ENCODE data around the gene ZNF213.
A peak's percentile ranks its signal among the peaks of the same experiment; 100 is the strongest.

The ZNF213 gene, protein sequence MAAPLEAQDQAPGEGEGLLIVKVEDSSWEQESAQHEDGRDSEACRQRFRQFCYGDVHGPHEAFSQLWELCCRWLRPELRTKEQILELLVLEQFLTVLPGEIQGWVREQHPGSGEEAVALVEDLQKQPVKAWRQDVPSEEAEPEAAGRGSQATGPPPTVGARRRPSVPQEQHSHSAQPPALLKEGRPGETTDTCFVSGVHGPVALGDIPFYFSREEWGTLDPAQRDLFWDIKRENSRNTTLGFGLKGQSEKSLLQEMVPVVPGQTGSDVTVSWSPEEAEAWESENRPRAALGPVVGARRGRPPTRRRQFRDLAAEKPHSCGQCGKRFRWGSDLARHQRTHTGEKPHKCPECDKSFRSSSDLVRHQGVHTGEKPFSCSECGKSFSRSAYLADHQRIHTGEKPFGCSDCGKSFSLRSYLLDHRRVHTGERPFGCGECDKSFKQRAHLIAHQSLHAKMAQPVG

GRCh38 chr16:3134338-3135125, at the start of gene ZNF213:
Gene ZNF213, plus strand, starts transcription at chr16:3135029. Its CDS starts 2,252 bp downstream, at chr16:3137281.
- peak; percentile 97 for DNase-seq (ENCODE audit: low spot score)

GRCh38 chr16:3085868-3086595, 48.8 kb upstream of the ZNF213 start:
- DNase-seq (ENCODE audit: low spot score): no peak

DNA sequence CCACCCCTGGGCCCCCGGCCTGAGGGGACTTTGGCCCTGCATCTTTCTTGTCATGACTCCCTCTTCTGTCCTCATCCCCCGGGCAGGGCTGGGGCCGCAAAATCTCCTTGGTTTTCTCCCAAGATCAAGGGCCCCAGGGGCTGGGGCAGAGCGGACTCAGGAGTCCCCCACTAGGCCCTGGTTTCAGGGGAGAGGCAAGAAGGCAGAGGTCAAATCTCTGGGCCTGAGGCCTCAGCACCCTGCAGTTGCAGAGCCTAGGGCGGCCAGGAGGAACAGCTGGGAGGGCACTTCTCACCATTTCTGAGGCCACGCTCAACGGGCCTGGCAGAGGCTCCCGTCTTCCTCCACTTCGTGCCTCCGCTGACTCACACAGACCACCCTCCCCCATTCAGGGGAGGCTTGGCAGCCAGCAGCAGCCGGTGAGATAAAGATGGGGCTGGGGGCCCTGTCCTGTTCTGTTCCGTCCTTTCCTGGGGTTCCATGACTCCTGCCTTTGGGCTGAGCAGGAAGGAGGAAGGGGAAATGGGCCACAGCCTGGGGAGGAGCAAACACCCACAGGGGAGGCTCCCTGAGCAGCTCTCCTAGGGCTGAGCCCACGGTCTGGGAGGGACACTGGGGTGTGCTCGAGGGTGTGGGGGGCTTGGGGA, 48.1 kb upstream of the ZNF213 start:
- DNase-seq (ENCODE audit: low spot score): no peak

DNA sequence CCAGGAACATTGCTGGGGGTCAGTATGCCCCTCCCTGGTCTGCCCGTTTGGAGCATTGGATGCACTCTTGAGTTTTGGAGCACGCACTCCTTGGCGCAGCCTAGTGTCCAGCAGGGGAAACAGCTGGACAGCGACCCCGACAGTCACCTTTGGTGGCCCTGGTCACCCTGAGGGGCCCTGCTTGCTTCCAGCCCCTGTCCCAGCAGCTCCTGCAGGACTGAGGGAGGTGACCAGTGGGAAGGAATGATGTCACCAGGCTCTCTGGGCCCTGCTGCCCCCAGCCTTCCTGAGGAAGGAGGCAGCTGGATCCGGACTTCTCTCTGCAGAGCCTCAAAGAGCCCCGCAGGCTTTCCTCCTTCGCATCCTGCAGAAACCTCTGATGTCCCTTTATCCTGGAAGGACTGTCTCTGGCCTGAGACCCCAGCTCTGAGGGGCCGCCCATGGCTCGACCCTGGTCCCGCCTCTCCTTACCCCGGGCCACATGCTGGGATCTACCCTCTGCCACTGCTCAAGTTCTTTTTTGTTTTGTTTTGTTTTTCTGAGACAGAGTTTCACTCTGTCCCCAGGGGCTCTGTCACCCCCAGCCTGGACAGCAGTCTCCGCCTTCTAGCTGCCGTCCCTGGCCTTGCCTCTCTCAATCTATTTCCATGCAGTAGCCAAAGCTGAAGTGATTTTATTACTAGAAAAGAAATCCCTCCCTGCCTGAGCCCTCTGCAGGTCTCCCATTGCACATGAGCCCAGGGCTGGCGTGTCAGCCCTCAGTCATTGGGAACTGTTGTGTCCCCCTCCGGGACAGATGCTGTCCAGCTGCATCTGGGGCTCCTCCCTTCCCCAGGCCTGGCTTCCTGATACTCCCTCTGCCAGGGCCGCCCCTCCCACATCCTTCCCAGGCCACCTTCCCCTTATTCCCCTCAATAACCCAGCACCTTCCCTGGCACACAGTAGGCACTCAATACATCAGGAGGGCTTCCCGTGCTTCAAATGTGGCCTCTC, 47.3 kb upstream of the ZNF213 start:
- DNase-seq (ENCODE audit: low spot score): no peak

DNA sequence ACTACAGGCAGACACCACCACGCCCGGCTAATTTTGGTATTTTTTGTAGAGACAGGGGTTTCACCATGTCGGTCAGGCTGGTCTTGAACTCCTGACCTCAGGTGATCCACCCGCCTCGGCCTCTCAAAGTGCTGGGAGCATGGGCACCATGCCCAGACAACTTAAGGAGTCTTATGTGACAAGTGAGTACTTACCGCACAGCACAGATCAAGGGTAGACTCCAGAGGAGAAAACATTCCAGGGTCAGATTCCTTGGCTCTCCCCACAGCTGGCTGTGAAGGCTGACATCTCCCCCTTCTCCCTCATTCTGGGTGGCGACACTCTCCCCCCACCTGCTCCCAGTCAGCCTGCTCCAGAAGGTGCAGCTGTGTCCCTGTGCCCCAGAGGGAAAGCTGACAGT, 46.4 kb upstream of the ZNF213 start:
- DNase-seq (ENCODE audit: low spot score): no peak

DNA sequence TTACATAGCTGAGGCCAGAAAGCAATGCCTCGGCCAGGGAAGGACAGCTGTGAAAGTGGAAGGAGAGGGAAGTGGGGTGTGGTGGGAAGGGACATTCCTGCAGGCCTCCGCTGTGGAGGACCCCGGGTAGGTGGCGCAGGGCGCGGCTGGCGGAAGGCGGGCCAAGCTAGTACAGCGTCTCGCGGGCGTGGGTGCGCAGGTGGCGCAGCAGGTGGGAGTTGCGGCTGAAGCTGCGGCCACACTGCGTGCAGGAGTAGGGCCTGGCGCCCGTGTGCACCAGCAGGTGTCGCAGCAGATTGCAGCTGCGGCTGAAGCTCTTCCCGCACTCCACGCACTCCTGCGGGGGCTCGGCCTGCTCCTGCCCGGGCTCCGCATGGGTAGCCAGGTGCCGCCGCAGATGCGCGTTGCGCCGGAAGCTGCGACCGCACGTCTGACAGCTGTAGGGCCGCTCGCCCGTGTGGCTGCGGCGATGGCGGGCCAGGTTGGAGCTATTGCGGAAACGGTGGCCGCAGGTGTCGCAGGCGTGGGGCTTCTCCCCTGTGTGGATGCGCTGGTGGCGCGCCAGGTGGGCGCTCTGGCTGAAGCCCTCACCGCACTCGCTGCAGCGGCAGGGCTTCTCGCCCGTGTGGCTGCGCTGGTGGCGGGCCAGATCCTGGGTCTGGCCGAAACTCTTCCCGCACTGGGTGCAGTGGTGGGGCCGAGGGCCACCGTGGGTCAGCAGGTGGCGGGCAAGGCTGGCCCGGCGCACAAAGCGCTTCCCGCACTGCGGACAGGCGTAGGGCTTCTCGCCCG, 45.7 kb upstream of the ZNF213 start:
- DNase-seq (ENCODE audit: low spot score): no peak

DNA sequence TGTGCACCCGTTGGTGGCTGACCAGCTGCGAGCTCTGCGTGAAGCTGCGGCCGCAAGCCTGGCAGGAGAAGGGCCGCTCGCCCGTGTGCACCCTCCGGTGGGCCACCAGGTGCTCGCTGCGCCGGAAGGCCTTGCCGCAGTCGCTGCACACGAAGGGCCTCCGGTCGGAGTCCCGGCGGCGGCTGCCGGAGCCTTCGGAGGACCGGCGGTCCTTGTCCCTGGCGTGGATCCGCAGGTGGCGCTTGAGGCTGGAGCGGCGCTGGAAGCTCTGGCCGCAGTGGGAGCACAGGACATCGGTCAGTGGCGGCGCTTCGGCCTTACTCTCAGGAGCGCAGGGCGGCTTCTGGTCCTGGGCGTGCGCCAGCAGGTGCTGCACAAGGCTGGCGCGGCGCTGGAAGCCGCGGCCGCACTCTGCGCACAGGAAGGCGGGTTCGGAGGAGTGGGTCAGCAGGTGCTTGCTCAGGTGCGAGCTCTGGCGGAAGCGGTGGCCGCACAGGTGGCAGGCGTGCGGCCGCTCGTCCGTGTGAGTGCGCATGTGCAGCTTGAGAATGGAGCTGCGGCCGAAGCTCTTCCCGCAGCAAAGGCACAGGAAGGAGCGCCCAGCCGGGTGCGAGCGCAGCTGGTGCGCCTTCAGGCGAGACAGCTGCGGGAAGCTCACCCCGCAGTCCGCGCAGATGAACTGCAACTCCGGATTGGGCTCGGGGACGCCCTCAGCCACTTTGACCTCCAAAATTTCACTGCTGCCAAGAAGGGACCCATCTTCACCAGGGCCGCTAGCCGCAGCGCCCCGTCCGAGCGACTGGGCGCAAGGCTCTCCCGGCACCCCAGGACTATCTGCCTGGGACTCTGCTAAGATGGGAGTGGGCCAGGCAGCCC, 44.9 kb upstream of the ZNF213 start:
- no peak for DNase-seq (ENCODE audit: low spot score)

- no peak for DNase-seq (ENCODE audit: low spot score)
Measured at GRCh38 chr16:3091551-3091950, 43.3 kb upstream of the ZNF213 start.

DNA sequence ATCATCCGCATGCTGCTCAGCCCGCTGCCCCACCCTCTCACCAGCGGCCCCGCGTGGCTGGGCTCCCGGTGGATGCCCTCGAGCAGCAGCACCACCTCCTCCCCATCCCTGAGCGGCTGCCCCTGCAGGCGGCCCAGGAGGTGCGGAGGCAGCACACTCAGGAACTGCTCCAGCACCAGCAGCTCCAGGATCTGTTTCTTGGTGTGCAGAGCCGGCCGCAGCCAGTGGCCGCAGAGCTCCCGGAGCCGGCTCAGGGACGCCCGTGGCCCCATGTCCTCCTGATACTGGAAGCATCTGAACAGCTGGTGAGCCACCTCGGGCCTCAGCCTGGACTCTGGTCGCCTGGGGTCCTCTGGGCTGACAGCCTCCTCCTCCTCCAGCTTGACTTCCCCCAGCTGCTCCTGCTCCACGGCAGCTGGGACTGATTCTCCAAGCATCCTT, 42.3 kb upstream of the ZNF213 start:
- DNase-seq (ENCODE audit: low spot score): no peak

GRCh38 chr16:3094289-3095027, 40.4 kb upstream of the ZNF213 start:
- peak; percentile 78 for DNase-seq (ENCODE audit: low spot score)

GRCh38 chr16:3095869-3096268, 39.0 kb upstream of the ZNF213 start:
- DNase-seq (ENCODE audit: low spot score): peak; percentile 78

DNA sequence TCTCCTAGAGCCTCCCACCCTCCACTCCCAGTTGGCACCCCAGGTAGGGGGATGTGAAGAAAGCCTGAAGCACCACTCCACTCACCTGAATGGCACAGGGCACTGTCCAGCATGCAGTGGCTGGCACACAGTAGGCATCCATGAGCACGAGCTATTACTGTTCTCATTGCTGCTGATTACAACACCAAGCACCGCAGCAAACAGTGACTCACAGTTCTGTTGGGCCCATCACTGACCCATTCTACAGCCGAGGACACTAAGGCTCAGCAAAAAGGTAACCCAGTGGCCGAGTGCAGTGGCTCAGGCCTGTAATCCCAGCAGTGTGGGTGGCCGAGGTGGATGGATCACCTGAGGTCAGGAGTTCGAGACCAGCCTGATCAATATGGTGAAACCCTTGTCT, 38.5 kb upstream of the ZNF213 start:
- no peak for DNase-seq (ENCODE audit: low spot score)

DNA sequence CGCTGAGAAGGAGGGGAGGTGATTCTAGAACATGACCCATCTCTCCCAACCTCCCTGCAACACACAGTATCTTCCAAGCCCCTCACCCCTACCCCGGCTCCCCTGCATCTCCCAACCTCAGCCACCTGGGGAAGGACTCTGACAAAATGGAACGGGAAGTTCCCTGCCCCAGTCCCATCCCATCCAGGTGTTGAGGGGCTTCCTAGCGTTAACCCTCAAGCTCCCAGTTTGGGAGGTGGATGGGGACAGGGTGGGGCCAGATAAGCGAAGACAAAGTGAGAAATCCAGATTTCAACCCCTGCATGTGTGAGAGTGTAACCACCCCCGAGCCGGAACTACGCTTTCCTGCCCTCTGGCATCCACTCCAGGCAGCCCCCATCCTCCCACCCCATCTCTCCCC, 37.6 kb upstream of the ZNF213 start:
- no peak for DNase-seq (ENCODE audit: low spot score)

DNA sequence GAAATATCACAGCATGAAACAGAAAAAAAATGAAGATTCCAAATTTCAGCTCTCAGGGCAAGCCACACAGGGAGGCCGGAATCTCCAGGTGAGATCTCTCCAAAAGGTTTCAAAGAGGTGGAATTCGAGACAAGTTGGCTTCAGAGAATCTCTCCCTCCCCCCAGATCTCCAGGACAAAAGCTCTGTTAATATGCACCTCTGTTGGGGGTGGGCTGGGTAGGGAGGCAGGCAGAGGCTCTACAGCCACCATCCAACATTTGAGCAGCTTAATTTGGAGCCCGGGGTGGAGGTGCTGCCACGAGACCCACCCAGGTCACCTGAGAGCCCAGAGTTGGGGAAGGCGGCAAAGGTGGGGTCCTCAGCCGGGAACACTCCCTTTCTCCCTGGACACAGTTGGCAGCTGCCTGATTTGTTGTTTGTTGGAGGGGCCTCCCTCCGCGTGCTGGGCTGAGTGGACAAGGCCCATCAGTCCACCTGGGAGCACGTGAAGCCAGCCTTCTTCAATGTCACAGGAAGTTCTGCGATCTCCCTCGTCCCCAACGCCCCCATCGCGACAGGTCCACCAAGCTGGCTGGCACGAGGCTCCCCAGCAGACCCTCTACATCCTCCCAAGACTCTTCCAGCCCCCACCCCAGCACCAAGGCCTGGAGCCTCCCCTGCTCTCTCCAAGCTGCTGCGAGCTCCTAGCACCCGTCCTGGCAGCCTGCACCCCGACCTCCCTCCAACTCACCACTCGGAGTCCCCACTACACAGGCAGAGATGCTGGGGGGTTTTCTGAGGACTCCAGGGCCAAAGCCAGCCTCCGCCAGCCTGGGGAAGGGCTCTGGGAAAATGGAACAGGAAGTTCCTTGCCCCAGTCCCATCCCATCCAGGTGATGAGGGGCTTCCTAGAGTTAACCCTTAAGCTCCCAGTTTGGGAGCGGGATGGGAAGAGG, 36.1 kb upstream of the ZNF213 start, which contains the start of gene ZSCAN10:
ZSCAN10 (minus strand) TSS at position 836 of the 936 bp plus-strand sequence. CDS start 6,357 bp downstream, outside the sequence.
- no peak for DNase-seq (ENCODE audit: low spot score)

DNA sequence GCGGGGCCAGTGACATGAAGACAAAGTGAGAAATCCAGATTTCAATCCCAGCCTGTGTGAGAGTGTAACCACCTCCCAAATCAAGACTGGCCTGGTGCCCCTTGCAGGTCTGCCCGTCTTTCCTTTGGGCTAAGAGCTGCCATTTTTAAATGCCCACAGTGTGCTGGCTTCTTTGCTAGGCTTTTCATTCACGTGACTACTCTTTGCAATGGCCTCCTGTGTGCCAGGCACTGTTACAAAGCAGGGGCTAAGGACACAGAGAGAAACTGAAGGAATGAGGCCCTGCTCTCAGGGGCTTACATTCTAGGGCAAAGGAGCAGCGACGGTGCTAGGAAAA, 35.5 kb upstream of the ZNF213 start:
- DNase-seq (ENCODE audit: low spot score): no peak

GRCh38 chr16:3099732-3100499, 34.9 kb upstream of the ZNF213 start:
- DNase-seq (ENCODE audit: low spot score): peak; percentile 91

All from CD4-positive, alpha-beta T cell treated with Interleukin-2 at 100 ng/mL for 4 hours (primary cell).